LNCaP clone FGC (cell line): ENCODE data around the gene DENND10.

Experiments
- DNase-seq: peaks from one replicate; pipeline ENCODE4 v3.0.0-alpha.2; 2011; ENCODE audit warnings: low read depth
- H3K4me3 ChIP-seq: 2 replicates; pipeline ENCODE4 v1.5.1; 2011; ENCODE audit warnings: mild to moderate bottlenecking, low read depth, low read length, control low read depth
- TF ChIP-seq, protein P1 (sequence below): IDR thresholded peaks from 2 replicates; pipeline ENCODE4 v1.5.1; 2012; ENCODE audit warnings: mild to moderate bottlenecking; ENCODE audit not compliant: control insufficient read depth, insufficient read depth; ENCODE audit errors: extremely low read depth

The DENND10 gene

DNA sequence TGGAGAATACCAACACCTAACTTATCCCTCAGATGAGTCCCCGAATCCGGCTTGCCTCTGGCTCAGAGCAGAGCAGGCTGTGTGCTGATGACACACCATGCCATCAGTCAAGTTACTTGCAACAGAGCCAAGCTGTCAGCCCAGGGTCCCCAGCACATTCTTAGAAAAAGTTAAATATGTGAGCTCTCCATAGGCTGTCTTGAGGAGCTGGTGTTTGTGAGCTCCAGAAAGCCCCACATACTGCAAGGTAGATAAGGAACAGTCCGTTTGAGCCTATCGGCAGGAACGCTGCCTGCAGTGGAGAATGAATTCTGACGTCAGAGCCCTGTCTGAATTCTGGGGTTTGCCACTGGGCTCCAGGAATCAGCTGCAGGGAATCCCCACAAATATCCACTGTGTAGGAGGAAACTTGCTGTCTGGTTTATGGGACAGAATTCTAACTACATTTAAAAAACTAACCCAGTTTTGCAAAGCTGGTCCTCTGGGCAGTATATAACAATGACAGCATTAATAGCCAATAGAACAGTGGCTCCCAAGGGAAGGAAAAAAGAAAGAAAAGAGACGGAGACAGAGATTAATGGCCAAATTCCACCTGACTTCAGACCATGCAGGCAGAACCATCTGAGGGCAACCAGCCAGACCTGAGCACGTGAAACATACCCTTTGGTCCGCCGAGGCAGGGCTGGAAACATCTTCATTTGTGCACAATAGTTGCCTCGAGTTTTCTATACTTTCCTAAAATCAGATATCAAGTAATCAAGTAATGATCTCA, 58.0 kb downstream of the DENND10 start:
- H3K4me3 ChIP-seq = no peak overlapping the region
- DNase-seq = no peak
- TF ChIP-seq, protein P1, sequence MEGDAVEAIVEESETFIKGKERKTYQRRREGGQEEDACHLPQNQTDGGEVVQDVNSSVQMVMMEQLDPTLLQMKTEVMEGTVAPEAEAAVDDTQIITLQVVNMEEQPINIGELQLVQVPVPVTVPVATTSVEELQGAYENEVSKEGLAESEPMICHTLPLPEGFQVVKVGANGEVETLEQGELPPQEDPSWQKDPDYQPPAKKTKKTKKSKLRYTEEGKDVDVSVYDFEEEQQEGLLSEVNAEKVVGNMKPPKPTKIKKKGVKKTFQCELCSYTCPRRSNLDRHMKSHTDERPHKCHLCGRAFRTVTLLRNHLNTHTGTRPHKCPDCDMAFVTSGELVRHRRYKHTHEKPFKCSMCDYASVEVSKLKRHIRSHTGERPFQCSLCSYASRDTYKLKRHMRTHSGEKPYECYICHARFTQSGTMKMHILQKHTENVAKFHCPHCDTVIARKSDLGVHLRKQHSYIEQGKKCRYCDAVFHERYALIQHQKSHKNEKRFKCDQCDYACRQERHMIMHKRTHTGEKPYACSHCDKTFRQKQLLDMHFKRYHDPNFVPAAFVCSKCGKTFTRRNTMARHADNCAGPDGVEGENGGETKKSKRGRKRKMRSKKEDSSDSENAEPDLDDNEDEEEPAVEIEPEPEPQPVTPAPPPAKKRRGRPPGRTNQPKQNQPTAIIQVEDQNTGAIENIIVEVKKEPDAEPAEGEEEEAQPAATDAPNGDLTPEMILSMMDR = no peak

DNA sequence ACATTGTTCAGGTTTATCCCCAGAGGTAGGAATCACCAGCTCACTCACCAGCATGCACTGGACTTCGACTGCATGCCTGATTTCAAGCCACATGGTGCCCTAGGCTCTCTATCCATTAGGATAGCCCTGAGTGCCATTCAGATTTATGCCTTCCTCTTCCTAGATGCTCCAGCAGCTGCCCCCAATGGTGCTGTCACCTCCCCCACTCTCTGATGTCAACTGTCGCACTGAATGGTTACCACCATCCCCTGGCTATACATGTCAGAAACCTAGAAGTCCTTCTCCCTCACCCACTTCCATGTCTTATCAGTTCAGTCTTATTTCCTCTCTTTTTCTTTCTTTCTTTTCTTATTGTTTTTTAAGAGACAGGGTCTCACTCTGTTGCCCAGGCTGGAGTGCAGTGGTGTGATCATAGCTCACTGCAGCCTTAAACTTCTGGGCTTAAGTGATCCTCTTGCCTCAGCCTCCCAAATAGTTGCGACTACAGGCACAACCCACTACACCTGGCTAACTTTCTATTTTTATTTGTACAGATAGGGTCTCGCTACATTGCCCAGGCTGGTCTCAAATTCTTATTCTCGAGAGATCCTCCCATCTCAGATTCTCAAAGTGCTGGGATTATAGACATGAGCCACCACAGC, 58.7 kb downstream of the DENND10 start:
- TF ChIP-seq, protein P1 = no peak

DNA sequence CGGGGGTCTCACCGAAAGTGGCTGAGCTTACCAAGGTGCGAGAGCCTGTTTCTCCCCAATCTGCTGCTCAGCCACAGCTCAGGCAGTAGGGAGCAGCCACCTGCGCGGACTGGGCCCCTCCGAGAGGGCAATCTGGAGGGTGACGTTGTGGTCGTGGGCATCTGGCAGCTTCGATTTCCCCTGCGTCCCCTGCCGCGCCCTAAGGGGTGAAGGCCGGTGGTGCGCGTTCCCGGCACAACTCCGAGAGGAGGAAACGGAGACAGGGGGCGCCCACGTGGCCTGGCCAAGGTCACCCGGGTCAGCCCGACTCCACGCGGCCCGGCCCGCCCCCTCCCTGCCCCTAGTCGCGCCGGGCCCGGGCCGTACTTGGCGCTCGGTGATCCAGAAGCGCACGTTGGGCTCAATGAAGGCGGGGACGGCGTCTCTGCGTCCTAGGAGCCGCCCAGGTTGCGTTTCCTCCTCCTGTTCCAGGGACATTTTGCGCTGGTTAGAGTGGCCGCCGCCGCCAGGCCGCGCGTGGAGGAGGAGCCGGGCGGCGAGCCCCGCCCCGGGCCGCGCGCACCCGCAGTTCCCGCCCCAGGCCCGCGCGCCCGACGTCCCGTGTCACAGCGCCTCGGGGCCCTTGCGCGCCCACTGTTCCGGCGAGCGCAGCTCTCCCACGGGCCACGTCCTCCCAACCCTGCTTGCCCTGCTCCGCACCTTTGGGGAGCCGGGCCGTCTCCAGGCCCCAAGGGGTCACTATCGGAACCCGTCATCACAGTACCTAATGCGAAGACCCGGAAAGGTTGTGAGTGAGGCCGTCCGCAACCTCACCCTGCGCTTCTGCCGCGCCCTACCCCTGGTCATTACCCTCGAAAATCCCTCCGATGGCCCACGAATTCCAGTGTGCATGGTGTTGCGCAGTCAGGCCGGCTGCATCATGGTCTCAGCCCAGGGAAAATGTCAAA, 61.5 kb downstream of the DENND10 start, which contains the start of gene SFXN4:
Gene SFXN4, minus strand, starts transcription at position 544 of the 947 bp plus-strand sequence. Its CDS starts 67 bp downstream, at position 477.
- DNase-seq = peak; percentile 53

More for the DNA sequence above, 58.7 kb downstream of the DENND10 start:
- no peak for DNase-seq
- H3K4me3 ChIP-seq = no peak overlapping the region

DNA sequence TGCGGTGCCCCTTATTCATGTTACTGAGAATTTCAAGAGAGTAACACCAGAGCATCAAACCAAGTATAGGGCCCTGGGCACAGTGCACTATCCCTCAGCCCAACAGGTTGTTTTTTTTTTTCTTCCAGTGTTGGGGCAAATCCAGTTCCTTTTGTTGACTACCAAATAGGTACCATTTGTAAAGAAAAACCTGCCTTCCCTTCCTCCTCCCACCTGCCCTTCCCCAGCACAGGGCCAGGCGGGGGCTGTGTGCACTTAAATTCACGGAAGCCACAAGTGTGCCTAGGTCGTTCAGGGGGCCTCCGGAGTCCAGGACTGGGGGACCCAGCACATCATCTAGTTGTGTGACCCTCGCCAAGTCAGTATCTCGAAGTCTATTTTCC, 62.2 kb downstream of the DENND10 start:
- peak overlapping the region; percentile 84 for H3K4me3 ChIP-seq
- no peak for DNase-seq
- TF ChIP-seq, protein P1 = no peak

More for the DNA sequence above, 61.5 kb downstream of the DENND10 start, which contains the start of gene SFXN4:
- peak within 1 kb of the TSS; percentile 84 for H3K4me3 ChIP-seq
- TF ChIP-seq, protein P1 = peak; percentile 13; the same call in 1 of the 2 replicates

DNA sequence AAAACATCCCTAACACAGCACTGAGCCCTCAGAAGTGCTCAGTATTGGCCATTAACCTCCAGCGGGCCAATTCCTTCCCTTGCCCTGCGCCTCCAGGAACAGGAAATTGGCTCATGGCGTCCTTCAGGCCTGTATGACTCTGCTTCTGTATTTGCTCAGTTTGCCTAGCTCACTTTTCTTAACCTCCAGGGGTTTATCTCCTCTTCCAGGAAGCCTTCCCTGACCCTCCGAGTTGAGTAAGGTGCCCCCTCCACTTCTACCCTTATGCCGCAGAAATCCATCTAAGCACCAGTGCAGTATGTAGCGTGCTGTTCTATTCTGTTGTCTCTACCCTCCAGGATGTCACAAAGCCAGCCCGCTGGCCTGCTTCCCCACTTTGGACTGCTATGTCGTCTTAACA, 62.7 kb downstream of the DENND10 start:
- no peak for DNase-seq
- TF ChIP-seq, protein P1 = no peak
- no peak overlapping the region for H3K4me3 ChIP-seq

DNA sequence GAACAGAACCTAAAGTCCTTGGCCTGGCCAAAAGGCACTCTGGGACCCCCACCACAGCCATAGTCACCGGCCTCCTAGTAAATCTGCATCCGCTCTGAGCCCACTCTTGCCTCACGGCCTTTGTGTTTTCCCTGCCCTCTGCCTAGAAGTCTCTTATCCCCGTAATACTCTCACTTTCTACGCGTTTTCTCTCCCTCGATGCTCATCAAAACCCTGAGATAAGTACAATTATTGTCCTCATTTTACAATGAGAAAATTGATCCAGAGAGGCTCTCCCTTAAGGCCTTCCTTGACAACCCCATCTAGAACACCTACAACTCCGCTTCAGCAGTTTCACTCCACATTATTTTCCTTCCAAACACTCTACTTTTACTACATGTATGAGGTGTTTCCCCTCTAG, 63.1 kb downstream of the DENND10 start:
- TF ChIP-seq, protein P1 = no peak
- no peak for DNase-seq
- H3K4me3 ChIP-seq = no peak overlapping the region
